ENCODE results near the gene C2orf92. TPM values are rescaled to one million over a fixed set of nuclear protein-coding genes. Genes with fewer than 3 reads are reported as not detected.

The C2orf92 gene
- polyA plus RNA-seq, 1 experiment = 2.7 TPM

- Histone ChIP-seq H3K27me3 (ENCODE audit: control insufficient read depth, insufficient read depth, low read length) (no peaks in the 10 kb centered on the region), H3K4me3 (ENCODE audit: low read depth, low read length) (no peak overlapping the region), H3K36me3 (ENCODE audit: control insufficient read depth, insufficient read depth, low read length) (peaks cover 27% of the 10 kb centered on the region)
- ChIA-PET CTCF (interaction anchor here (1.8 kb wide), 1 partner anchor 8 kb away, joined by 6 read pairs; no protein-coding TSS in a partner anchor), POLR2A (no interaction called here)
- no peak for DNase-seq (ENCODE audit: low read depth)
- no peak for TF ChIP-seq CTCF (IDR thresholded peaks at IDR 0.05; ENCODE audit: insufficient read depth, low read depth, low read length)
Observed at GRCh38 chr2:97654309-97654708, 15.2 kb upstream of the C2orf92 start.

- Histone ChIP-seq H3K36me3 (ENCODE audit: control insufficient read depth, insufficient read depth, low read length) (peaks cover 31% of the 10 kb centered on the region), H3K27me3 (ENCODE audit: control insufficient read depth, insufficient read depth, low read length) (no peaks in the 10 kb centered on the region), H3K4me3 (ENCODE audit: low read depth, low read length) (no peak overlapping the region)
- CTCF ChIA-PET = interaction anchor here (1.8 to 2.0 kb wide), 2 partner anchors 8 to 45 kb away, joined by 5 to 6 read pairs; no protein-coding TSS in a partner anchor
- TF ChIP-seq CTCF (IDR thresholded peaks at IDR 0.05; ENCODE audit: insufficient read depth, low read depth, low read length) = no peak
- DNase-seq (ENCODE audit: low read depth) = no peak
- POLR2A ChIA-PET = no interaction called here
Observed at GRCh38 chr2:97654791-97655190, 14.7 kb upstream of the C2orf92 start.

- ChIA-PET POLR2A (no interaction called here), CTCF (interaction anchor here (2.0 kb wide), 1 partner anchor 44 kb away, joined by 5 read pairs; no protein-coding TSS in a partner anchor)
Observed at GRCh38 chr2:97656129-97656755, 13.3 kb upstream of the C2orf92 start.

GRCh38 chr2:97656905-97657587 is 12.5 kb upstream of the C2orf92 start:
- no peak for TF ChIP-seq CTCF (IDR thresholded peaks at IDR 0.05; ENCODE audit: insufficient read depth, low read depth, low read length)
- H3K27me3 ChIP-seq (ENCODE audit: control insufficient read depth, insufficient read depth, low read length) = no peaks in the 10 kb centered on the region
- peaks cover 31% of the 10 kb centered on the region for H3K36me3 ChIP-seq (ENCODE audit: control insufficient read depth, insufficient read depth, low read length)
- no peak overlapping the region for H3K4me3 ChIP-seq (ENCODE audit: low read depth, low read length)
- CTCF ChIA-PET = interaction anchor here (0.9 to 2.0 kb wide), 2 partner anchors 43 to 66 kb away, joined by 5 read pairs; no protein-coding TSS in a partner anchor
- DNase-seq (ENCODE audit: low read depth) = no peak
- POLR2A ChIA-PET = no interaction called here

More at GRCh38 chr2:97656129-97656755, 13.3 kb upstream of the C2orf92 start:
- H3K4me3 ChIP-seq (ENCODE audit: low read depth, low read length) = no peak overlapping the region
- no peak for TF ChIP-seq CTCF (IDR thresholded peaks at IDR 0.05; ENCODE audit: insufficient read depth, low read depth, low read length)
- peaks cover 31% of the 10 kb centered on the region for H3K36me3 ChIP-seq (ENCODE audit: control insufficient read depth, insufficient read depth, low read length)
- DNase-seq (ENCODE audit: low read depth) = no peak
- no peaks in the 10 kb centered on the region for H3K27me3 ChIP-seq (ENCODE audit: control insufficient read depth, insufficient read depth, low read length)

GRCh38 chr2:97657986-97658690 is 11.4 kb upstream of the C2orf92 start:
- POLR2A ChIA-PET = no interaction called here
- CTCF ChIA-PET = interaction anchor here (0.9 kb wide), 1 partner anchor 67 kb away, joined by 5 read pairs; no protein-coding TSS in a partner anchor
- peaks cover 31% of the 10 kb centered on the region for H3K36me3 ChIP-seq (ENCODE audit: control insufficient read depth, insufficient read depth, low read length)

More at GRCh38 chr2:97657986-97658690, 11.4 kb upstream of the C2orf92 start:
- DNase-seq (ENCODE audit: low read depth) = no peak
- TF ChIP-seq CTCF (IDR thresholded peaks at IDR 0.05; ENCODE audit: insufficient read depth, low read depth, low read length) = no peak
- Histone ChIP-seq H3K27me3 (ENCODE audit: control insufficient read depth, insufficient read depth, low read length) (no peaks in the 10 kb centered on the region), H3K4me3 (ENCODE audit: low read depth, low read length) (no peak overlapping the region)
